Measurements from ENCODE around the gene PDE4B. TPM values are rescaled to one million over a fixed set of nuclear protein-coding genes. Genes with fewer than 3 reads are reported as not detected.

Gene PDE4B
- total RNA-seq, 1 donor from 2014 or later, result 2.4 TPM

DNA sequence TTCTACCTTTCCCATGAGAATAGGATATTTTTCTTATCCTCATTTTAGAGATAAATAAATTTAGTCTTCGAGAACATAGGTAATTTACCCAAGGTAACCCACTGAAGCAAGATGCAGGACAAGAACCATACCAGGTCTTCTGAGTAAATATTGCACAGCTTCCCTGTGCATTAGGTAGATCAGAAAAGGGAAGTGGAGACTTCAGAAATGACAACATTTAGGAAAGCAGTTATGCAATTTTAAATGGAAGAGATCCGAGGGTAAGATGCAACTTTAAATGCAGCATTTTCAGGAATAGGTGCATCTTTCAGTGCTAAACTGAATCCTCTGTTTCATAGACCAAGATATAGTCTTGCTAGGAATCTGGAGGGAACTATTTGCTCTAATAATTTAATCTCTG is 534.9 kb downstream of the PDE4B start:
- ATAC-seq (no peak), DNase-seq (ENCODE audit: low spot score) (no peak)

DNA sequence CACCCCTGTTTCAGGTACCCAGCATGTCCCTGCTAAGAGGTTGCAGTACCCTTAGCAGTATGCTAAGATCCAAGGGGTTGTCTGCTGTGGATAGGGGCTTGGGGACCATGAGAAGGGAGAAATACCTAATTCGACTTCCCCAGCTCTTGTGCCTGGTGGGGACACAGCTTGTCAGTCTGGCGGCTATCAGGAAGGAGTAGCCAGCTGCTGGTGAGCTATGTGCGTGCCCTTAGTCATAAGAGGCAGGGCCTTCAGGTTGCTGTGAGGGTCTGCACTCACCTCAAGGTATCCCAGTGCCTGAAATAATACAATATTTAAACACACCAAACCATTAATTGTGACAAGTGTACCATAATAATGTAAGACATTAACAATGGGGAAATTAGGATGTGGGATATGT is 536.2 kb downstream of the PDE4B start:
- ATAC-seq, result no peak
- DNase-seq (ENCODE audit: low spot score), result no peak

DNA sequence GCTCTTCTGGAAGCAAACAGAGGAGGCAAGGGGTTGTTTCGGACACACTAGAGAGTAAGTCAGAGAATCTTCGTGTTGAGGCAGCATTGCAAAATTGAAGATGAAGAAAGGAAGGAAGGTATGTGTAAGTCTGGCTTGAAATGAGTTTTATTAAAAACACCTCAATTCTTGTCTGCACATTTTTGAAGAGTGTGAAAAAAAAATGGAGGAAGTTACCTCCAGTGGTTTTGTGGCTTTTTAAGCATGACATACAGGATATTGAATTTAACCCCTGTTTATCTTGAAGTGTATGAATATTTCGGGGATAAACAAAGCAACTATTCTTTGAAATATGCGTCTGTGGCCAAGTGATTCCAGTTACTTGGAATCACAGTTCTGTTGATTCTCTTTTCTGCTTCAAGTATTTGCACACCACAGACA is 538.0 kb downstream of the PDE4B start:
- DNase-seq (ENCODE audit: low spot score) (no peak), ATAC-seq (no peak)

DNA sequence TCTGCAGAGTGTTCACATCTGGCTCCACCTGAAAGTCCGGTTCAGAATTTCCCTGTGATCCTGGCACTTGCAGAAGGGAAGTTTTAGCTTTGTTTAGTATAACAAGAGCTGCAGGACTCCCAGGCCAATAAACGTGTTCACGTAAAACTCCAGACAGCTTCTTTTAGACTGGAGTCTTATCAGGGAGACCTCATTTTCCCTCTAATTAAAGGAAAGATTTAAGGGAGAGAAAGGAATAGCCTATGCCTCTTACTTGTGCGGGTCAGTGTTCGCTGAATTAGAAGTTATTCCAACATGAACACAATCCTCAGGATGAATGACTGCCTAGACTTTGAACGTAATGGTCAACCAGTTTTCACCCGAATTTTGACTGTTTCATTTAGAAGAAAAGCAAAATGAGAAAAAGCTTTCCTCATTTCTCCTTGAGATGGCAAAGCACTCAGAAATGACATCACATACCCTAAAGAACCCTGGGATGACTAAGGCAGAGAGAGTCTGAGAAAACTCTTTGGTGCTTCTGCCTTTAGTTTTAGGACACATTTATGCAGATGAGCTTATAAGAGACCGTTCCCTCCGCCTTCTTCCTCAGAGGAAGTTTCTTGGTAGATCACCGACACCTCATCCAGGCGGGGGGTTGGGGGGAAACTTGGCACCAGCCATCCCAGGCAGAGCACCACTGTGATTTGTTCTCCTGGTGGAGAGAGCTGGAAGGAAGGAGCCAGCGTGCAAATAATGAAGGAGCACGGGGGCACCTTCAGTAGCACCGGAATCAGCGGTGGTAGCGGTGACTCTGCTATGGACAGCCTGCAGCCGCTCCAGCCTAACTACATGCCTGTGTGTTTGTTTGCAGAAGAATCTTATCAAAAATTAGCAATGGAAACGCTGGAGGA is 539.2 kb downstream of the PDE4B start:
- ATAC-seq (peak; percentile 85), DNase-seq (ENCODE audit: low spot score) (peak; percentile 69)

DNA sequence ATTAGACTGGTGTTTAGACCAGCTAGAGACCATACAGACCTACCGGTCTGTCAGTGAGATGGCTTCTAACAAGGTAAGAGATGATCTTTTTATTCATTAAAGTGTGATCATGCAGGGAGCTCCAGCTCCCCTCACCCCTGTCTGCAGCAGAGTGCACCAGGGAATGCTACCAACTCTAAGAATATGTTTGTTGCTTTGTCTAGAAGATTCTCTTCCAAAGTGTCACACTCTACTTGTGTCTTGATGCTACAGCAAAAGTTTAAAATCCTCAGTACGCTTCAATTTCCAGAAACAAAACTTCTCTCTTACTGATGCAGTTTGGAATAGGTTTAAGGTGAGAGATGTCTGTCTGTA is 539.8 kb downstream of the PDE4B start:
- peak; percentile 45 for ATAC-seq
- DNase-seq (ENCODE audit: low spot score), result no peak

DNA sequence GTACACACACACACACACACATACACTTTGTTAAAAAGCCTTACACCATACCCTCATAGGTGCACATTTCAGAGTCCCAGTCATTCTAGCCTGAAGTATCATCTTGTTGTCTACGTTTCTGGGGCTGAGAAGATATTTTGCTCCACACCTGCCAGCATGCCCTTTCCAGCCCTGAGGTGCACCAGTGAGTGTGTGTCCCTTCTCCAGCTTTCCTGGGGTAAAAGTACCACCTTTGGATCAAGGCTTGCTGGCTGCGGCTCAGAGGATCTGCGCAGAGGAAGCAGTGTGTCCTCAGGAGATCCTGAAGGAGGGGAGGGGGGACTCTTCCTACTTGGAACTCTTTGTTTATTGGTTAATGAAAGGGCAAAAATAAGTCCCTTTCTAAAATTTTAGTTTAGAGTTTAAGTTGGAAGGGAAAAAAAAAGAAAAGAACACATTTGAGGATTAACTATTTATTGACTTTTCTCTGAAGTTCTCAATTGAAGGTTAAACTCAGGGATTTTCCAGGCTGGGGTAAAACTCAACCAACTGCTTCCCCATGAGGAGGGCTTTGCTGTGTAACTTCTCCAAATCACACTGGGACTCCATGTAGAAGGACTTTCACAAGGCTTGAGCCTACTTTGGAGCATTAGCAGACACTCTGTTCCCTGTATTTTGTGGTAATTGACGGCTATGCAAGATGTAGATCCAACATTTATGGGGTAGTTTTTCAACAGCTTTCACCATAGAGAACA is 540.9 kb downstream of the PDE4B start:
- ATAC-seq, result peak; percentile 20
- no peak for DNase-seq (ENCODE audit: low spot score)

DNA sequence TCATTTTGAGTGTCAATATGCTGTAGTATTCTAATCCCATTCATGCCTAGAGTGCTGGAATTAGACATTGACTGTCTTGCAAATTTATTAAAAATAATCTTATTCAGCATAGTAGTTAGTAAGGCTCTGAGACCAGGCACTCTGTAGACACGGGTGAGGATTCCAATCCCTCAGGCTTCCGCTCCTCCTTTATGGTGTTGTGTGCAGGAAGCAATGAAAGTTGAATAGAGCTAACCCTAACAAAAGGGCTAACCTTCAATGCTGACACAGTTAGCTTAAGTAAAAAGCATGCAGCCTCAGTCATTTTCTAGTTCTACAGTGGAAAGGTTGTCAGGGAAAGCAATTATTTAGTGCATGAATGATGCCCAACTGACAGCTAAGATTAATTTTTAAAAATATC is 541.6 kb downstream of the PDE4B start:
- ATAC-seq, result no peak
- no peak for DNase-seq (ENCODE audit: low spot score)

DNA sequence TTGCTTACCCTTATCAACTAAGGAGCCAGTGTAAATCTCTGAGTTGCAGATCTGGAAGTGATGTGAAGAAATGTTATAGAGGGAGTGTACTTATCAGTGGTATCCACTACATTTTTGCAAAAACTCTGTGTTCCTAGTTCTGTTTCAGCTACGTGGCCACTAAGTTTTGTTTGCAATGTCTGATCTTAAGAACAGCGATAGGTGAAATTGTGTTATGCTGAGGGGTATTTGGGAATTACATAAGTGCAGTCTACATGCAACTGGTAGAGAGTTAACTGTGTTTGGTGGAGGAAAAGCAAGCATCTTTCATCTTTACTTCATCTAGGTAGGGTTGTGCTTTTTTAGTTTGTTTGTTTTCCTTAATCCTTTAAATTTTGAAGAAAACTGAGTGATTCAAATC is 542.4 kb downstream of the PDE4B start:
- DNase-seq (ENCODE audit: low spot score) (no peak), ATAC-seq (no peak)

DNA sequence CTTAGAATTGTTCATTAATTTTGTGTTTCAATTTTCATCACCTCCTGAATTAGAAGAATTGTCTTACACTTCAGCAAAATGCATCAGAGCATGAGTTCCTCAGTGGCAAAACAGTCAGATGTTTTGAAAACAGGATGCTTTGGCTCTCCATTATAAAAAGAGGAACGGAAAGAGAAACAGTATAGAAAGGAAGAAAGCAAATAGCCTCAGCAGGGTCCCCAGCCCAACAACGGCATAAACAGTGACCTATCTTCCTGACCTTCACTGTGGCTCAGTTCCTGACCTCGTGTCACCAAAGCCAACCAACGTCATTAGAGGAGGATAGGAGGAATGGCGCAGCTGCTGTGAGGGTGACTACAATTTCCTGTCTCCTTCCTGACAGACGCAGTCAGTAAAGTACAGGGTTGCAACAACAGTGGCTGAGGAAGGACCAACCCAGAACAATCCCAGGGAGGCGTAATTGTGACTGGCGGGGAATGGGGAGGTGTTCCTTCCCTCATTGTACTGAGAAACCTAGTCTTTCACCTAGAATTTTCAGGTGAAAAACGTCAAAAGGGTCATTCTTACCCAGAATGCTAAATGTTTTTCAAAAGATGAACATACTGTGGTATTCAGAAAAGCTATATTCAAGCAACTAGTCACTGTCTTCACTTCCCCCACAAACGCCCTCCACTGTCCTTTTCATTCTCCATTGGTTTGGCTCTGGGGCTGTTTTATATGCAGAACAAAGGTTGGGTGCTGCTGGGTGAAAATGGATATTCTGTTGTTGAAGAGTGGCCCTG is 543.4 kb downstream of the PDE4B start:
- ATAC-seq (peak; percentile 30), DNase-seq (ENCODE audit: low spot score) (peak; percentile 63)

DNA sequence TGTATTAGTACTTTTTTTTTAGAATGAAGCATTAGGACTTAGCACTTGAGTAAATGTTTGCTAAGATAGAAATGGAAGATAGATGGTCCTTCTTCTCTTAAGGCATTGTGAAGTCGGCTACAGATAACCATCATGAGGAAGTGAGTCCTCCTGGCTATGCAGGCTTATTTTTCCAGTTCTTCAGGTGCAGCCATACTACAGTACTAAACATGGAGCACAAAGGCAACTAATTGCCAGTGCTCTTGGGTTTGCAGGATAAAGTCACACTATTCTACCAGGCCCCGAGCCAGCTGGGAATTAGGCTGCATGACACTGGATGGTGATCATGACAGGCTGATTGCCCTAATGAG is 543.9 kb downstream of the PDE4B start:
- no peak for ATAC-seq
- no peak for DNase-seq (ENCODE audit: low spot score)

DNA sequence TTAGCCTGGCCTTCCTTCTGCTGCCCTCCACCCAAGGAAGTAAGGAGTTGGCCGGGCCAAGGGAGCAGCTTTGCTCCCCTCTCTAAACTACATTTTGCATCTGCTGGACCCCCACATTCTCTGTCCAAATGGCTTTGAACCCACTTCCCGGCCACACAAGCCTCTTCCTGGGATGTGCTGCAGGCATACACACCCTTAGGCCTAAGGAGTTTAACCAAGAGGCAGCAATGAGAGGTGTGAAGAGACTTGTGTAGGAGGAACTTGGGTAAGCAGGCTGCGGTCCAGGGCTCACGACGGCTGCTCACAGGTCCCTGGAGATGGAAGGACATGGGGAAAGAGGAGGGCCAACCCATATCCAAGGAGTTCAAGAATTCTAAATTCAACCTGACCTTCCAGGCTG is 544.6 kb downstream of the PDE4B start:
- DNase-seq (ENCODE audit: low spot score), result no peak
- ATAC-seq, result no peak

DNA sequence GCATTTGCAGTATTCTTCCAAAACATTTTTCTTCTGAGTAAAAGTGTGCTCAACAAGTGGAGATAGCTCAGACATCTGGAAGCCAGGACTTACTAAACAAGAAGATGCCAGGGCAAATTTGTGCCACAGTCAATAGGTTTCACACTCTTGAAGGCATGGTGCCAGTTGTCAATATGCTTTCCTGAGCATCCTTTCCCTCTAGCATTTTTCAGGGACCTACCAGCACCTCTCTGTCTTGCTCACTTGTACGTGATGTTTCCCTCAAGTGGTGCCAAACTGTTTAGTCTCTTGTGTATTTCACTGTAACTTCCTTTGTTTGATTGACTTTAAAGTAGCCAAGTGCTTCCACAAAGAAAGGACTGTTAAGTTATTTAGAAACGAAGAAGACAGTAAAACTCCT is 547.2 kb downstream of the PDE4B start:
- DNase-seq (ENCODE audit: low spot score), result no peak
- ATAC-seq, result no peak

DNA sequence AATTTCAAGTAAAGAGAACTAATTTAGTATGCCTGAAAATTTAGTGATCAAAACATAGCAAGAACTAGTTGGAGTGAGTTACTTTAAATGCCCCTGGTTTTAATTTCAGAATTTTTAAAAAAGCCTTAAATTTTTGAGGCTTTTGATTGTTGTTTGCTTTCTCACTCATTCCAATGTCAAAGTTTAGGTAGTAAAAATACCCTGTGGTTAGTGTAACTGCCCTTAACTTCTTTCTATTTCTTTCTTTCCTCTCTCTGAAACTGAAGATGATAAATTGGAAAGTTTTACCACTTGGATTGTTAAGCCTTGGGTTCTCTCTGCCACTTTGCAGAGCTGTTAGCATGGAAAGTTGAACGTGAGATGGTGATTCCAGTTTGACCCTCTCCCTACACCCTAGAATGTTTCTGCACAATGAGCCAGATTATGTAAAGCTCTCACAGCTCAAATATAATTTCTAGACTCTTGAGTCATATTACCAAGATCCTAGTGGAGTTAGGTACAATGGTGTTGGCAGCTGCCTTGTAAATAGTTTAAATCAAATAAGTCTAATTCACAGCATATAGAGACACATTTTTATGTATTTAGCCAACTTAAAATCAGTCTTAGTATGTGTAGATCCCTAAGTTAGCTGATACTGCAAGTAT is 548.9 kb downstream of the PDE4B start:
- ATAC-seq (no peak), DNase-seq (ENCODE audit: low spot score) (no peak)

DNA sequence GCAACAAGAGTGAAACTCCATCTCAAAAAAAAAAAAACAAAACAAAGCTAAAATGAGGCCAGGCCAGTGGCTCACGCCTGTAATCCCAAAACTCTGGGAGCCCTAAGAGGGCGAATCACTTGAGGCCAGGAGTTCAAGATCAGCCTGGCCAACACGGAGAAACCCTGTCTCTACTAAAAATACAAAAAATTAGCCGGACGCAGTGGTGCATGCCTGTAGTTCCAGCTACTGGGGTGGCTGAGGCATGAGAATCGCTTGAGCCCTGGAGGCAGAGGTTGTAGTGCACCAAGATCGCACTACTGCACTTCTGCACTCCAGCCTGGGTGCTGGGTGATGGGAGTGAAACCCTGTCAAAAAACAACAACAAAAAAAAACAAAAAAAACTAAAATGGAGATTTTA is 550.0 kb downstream of the PDE4B start:
- ATAC-seq, result no peak
- no peak for DNase-seq (ENCODE audit: low spot score)

DNA sequence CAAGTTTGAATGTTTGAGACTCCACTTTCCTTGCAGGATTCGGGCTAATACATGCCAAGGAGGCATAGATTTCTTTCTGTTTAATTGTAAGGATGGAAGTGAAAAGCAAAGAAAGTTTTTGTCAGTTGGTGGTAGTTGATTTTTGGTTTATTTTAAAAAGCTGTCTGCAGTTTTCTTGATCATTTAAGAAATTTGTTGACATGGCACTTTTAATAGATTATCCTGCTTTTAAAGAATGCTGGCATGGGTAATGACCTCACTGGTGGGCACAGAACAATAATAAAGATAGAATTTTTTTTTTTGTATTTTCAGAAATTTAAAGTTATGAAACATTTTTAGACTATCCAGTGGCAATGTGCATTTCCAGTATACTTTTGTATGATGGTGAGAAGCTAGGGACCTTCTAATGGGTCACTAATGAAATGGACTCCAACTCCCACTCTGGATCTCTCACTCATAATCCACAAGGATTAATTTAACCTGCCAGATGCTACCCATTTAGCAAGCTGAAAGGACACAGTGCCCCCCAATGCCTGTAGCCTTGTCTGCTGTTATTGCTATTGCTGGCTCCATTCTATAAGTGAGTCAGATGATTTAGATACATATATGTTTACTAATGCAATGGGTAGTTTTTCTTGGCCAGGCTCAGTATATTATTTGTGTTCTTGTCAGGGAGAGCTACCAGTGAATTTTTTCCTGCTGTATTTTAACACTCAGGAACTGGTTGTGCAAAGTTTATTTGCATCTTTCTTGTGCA is 551.1 kb downstream of the PDE4B start:
- DNase-seq (ENCODE audit: low spot score), result no peak
- ATAC-seq, result no peak

DNA sequence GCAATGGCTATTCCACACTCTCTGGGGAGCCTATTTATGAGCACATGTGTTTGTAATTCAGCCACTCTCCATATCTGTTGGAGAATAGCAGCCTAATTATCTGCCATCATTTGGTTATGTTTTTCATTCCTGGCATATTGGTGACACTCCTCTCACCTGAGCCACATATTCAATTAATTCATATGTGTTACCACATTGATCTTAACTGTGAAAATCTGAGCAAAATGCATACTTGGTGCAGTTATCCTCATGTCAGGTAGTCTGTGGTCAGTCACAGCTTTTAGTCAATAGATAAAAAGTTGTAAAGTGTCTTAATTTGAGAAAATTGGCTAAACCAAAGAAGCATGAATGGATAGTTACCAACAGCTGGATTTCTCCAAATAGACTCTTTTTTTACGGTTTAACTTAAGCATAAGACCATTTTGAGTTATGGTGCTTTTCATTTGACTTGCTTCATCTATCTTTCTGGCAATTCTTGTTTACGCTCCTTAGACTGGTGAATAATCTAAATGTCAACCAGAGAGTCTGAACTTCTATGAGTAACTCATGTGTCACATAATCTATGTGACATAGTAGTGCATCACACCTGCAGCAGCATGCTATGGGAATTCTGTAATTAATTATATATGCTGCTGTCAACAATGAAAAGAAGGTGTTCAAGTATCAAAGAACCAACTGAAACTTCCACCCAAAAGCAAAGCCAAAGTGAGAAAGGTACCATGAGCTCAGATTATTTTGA is 553.5 kb downstream of the PDE4B start:
- DNase-seq (ENCODE audit: low spot score), result no peak
- ATAC-seq, result no peak

DNA sequence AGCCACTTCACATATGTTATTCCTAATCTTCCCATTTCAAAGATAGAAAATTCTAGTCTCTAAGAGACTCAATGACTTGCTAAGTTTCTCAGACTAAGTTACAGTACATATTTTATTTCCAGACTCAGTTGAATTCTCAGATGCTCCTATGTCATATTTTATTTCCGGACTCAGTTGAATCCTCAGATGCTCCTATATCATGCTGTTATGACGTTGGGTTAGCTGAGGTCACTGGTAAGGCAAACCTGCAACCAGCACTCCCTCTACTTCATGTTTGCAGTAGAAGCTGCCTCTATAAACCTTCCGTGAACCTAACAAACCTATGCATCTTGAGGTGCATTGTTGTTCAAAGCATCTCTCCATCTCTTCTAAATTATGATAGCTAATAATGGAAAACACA is 554.2 kb downstream of the PDE4B start:
- DNase-seq (ENCODE audit: low spot score) (no peak), ATAC-seq (no peak)

DNA sequence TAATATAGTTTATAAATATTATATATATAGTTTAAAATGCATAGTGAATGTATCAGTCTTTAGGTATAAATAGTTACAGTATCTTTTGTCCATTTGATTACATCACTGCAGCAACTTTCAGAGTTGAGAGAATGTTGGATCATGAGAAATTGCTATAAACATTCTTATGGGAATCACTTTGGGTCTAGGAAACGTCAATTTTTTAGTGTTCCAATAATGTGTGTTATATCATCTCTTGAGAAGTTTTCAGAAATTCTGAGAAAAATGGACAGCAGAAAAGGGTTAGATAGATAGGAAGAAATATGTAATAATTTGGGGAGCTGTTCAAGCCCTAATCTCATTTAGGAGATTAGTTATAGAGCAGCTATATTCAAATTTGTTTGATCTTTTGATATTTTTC is 556.1 kb downstream of the PDE4B start:
- ATAC-seq (no peak), DNase-seq (ENCODE audit: low spot score) (no peak)

DNA sequence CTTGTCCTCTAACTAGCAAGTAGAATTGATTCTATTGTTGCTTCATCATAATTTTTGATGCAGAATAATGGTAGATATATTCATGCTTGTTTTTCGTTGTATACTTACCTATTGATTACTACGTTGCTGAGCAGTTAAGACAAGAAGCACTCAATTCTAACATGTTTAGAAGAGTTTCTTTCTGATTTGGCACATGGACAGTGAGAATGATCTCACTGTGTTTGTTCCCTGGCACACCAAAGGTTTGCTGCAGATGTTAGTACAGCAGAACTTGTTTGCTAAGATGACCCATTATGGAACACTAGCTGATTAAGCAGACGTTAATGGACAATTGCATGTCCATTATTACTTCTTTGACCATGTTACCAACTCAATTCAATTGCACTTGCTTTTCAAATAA is 556.5 kb downstream of the PDE4B start:
- DNase-seq (ENCODE audit: low spot score) (no peak), ATAC-seq (peak; percentile 91)

All from left lobe of liver (tissue), 2 donors.